Adrenal gland (tissue), 5 donors: Measurements from ENCODE around the gene AMN1.
"Not testable (repeated sequence)": the region's sequence is repeated elsewhere in the genome, so short reads cannot be mapped to it uniquely, and the experiment has no call there.

ENCODE experiments used
- POLR2A ChIP-seq, 2 donors: fragments of 450-650 bp; IDR thresholded peaks; one replicate each; pipeline ENCODE4 v1.6.1; 2017; ENCODE audit warnings: antibody characterized with exemption in 2 of 2, mild to moderate bottlenecking in 2 of 2, moderate library complexity in 1 of 2
- TF ChIP-seq, protein P1 (sequence below), 6 experiments: fragments of 450-650 bp in 4 of 6; fragments of 200-600 bp in 2 of 6; sonication (generic) in 1 of 6; IDR thresholded peaks; 1 replicate in 5 of 6; 2 replicates in 1 of 6; pipeline versions ENCODE4 v1.5.1 to v1.8.0; 2016 to 2021; ENCODE audit warnings: antibody characterized with exemption in 6 of 6, mild to moderate bottlenecking in 2 of 6, moderate library complexity in 1 of 6
- donor health status: DM: no; HTN: no; CAD: no.

DNA sequence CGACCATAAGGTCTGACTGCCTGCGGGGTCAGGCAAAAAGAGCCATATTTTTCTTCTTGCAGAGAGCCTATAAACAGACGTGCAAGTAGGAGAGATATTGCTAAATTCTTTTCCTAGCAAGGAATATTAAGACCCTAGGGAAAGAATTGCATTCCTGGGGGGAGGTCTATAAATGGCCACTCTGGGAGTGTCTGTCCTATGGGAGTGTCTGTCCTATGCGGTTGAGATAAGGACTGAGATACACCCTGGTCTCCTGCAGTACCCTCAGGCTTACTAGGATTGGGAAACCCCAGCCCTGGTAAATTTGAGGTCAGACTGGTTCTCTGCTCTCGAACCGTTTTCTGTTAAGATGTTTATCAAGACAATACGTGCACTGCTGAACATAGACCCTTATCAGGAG is 20.7 kb downstream of the AMN1 start:
- not testable (repeated sequence) for TF ChIP-seq POLR2A (IDR thresholded peaks at IDR 0.05)
- TF ChIP-seq, protein P1, sequence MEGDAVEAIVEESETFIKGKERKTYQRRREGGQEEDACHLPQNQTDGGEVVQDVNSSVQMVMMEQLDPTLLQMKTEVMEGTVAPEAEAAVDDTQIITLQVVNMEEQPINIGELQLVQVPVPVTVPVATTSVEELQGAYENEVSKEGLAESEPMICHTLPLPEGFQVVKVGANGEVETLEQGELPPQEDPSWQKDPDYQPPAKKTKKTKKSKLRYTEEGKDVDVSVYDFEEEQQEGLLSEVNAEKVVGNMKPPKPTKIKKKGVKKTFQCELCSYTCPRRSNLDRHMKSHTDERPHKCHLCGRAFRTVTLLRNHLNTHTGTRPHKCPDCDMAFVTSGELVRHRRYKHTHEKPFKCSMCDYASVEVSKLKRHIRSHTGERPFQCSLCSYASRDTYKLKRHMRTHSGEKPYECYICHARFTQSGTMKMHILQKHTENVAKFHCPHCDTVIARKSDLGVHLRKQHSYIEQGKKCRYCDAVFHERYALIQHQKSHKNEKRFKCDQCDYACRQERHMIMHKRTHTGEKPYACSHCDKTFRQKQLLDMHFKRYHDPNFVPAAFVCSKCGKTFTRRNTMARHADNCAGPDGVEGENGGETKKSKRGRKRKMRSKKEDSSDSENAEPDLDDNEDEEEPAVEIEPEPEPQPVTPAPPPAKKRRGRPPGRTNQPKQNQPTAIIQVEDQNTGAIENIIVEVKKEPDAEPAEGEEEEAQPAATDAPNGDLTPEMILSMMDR (IDR thresholded peaks at IDR 0.05), result not testable (repeated sequence)
